Esophagus muscularis mucosa (tissue), 4 donors: ENCODE results near the gene UGT2B28.

Experiments
- EP300 ChIP-seq: sonication (generic); formaldehyde crosslinking; IDR thresholded peaks from one replicate; pipeline ENCODE4 v1.6.1; 2017; ENCODE audit warnings: antibody characterized with exemption
- POLR2A ChIP-seq: fragments of 450-650 bp; IDR thresholded peaks from one replicate; pipeline ENCODE4 v1.6.1; 2017; ENCODE audit warnings: antibody characterized with exemption, moderate library complexity, mild to moderate bottlenecking, low read depth
- POLR2AphosphoS5 ChIP-seq, 2 donors: sonication (generic); formaldehyde crosslinking; IDR thresholded peaks; one replicate each; pipeline ENCODE4 v1.6.1; 2017; ENCODE audit warnings: antibody characterized with exemption in 2 of 2
- TF ChIP-seq, protein P1 (sequence below), 3 experiments: fragments of 200-600 bp in 2 of 3; fragments of 450-650 bp in 1 of 3; sonication (generic) in 2 of 3; IDR thresholded peaks; one replicate each; pipeline ENCODE4 v1.5.1; 2017 to 2019; ENCODE audit warnings: antibody characterized with exemption in 3 of 3, mild to moderate bottlenecking in 2 of 3, moderate library complexity in 1 of 3

DNA sequence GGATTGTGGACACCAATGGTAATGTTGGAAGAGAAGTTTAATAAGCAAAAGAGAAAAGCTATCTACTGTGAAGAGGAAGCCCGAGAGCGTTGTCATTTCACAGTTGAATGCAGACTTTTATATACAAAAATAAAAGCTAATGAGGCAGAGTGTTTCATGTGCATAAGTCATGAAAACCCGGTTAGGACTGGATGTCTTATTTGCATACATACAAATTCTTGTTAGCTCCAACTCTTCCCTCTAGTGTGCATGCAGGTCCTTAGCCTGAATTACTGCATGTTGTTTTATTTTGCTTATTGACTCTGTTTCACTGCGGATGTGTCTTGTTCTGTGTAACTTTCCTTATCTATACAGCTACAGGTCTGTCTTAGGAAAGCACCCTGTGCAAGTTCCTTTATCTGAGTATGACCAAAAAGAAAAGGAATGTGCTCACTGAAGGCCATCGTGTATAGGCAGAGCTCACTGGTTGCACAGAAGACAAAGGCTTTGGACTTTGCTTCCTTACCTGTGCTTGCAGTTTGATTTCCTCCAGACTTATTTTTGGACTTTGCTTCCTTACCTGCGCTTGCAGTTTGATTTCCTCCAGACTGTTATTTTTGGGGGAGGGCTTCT lies 40.6 kb upstream of the UGT2B28 start:
- TF ChIP-seq, protein P1, sequence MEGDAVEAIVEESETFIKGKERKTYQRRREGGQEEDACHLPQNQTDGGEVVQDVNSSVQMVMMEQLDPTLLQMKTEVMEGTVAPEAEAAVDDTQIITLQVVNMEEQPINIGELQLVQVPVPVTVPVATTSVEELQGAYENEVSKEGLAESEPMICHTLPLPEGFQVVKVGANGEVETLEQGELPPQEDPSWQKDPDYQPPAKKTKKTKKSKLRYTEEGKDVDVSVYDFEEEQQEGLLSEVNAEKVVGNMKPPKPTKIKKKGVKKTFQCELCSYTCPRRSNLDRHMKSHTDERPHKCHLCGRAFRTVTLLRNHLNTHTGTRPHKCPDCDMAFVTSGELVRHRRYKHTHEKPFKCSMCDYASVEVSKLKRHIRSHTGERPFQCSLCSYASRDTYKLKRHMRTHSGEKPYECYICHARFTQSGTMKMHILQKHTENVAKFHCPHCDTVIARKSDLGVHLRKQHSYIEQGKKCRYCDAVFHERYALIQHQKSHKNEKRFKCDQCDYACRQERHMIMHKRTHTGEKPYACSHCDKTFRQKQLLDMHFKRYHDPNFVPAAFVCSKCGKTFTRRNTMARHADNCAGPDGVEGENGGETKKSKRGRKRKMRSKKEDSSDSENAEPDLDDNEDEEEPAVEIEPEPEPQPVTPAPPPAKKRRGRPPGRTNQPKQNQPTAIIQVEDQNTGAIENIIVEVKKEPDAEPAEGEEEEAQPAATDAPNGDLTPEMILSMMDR (IDR thresholded peaks at IDR 0.05), result no peak
- TF ChIP-seq POLR2A (no peak), POLR2AphosphoS5 (IDR thresholded peaks at IDR 0.05) (no peak), EP300 (no peak)
